SK-N-MC (cell line): Measurements from ENCODE around the gene DAPK1.

ENCODE experiments used
- DNase-seq: peaks from one replicate; pipeline ENCODE4 v3.0.0-alpha.2; 2011; ENCODE audit warnings: low read depth, low spot score
- H3K27ac ChIP-seq: fragments of 200-600 bp; sonication (generic); 2 replicates; pipeline ENCODE4 v1.5.1; 2016; ENCODE audit warnings: mixed run types
- H3K36me3 ChIP-seq: fragments of 200-600 bp; sonication (generic); 2 replicates; pipeline ENCODE4 v1.6.1; 2017; ENCODE audit warnings: antibody characterized with exemption, low read length, mixed read lengths; ENCODE audit not compliant: insufficient read depth
- H3K4me3 ChIP-seq: fragments of 200-600 bp; sonication (generic); 2 replicates; pipeline ENCODE4 v1.5.1; 2016
- H3K9ac ChIP-seq: fragments of 200-600 bp; sonication (generic); 2 replicates; pipeline ENCODE4 v1.8.0; 2017; ENCODE audit warnings: mixed run types, mixed read lengths; ENCODE audit not compliant: insufficient read length
- H3K9me3 ChIP-seq: fragments of 200-600 bp; sonication (generic); 2 replicates; pipeline ENCODE4 v1.6.1; 2017; ENCODE audit warnings: low read depth, mild to moderate bottlenecking, antibody characterized with exemption, low read length, moderate library complexity, mixed read lengths
- EZH2 ChIP-seq: fragments of 200-600 bp; sonication (generic); IDR thresholded peaks from one replicate; pipeline ENCODE4 v1.6.1; 2017; ENCODE audit warnings: antibody characterized with exemption
- FOXP2 ChIP-seq: optimal IDR thresholded peaks from 2 replicates; pipeline ENCODE3; 2011; ENCODE audit warnings: mild to moderate bottlenecking, moderate library complexity; ENCODE audit not compliant: insufficient read depth; ENCODE audit errors: extremely low read length, control extremely low read depth
- POLR2AphosphoS5 ChIP-seq: IDR thresholded peaks from 2 replicates; pipeline ENCODE4 v1.6.1; 2012; ENCODE audit warnings: mild to moderate bottlenecking, low read depth, low read length, borderline replicate concordance

The DAPK1 gene

GRCh38 chr9:87618931-87619330 is 121.3 kb downstream of the DAPK1 start:
- Histone ChIP-seq H3K9ac (no peak overlapping the region), H3K36me3 (peaks cover 69% of the 10 kb centered on the region)
- no peak for TF ChIP-seq FOXP2
- TF ChIP-seq EZH2, result no peak
- no peak for TF ChIP-seq POLR2AphosphoS5

GRCh38 chr9:87619346-87619745 is 121.7 kb downstream of the DAPK1 start:
- H3K27ac ChIP-seq, result no peak overlapping the region
- TF ChIP-seq EZH2 (no peak), POLR2AphosphoS5 (no peak), FOXP2 (no peak)
- no peak for DNase-seq
- H3K36me3 ChIP-seq, result peaks cover 69% of the 10 kb centered on the region
- H3K4me3 ChIP-seq, result no peak overlapping the region
- H3K9ac ChIP-seq, result no peak overlapping the region
- no peaks in the 10 kb centered on the region for H3K9me3 ChIP-seq

More at GRCh38 chr9:87618931-87619330, 121.3 kb downstream of the DAPK1 start:
- DNase-seq, result no peak
- no peak overlapping the region for H3K27ac ChIP-seq
- no peaks in the 10 kb centered on the region for H3K9me3 ChIP-seq
- H3K4me3 ChIP-seq, result no peak overlapping the region

- TF ChIP-seq EZH2 (no peak), FOXP2 (no peak), POLR2AphosphoS5 (no peak)
- DNase-seq, result no peak
- Histone ChIP-seq H3K36me3 (peaks cover 61% of the 10 kb centered on the region), H3K9me3 (no peaks in the 10 kb centered on the region), H3K9ac (no peak overlapping the region), H3K4me3 (no peak overlapping the region), H3K27ac (no peak overlapping the region)
Measured at GRCh38 chr9:87620731-87621322, 123.2 kb downstream of the DAPK1 start.

- Histone ChIP-seq H3K27ac (no peak overlapping the region), H3K4me3 (no peak overlapping the region), H3K9ac (no peak overlapping the region), H3K36me3 (peaks cover 51% of the 10 kb centered on the region), H3K9me3 (no peaks in the 10 kb centered on the region)
- TF ChIP-seq POLR2AphosphoS5, result no peak
- DNase-seq, result no peak
Measured at GRCh38 chr9:87622098-87622497, 124.4 kb downstream of the DAPK1 start.

GRCh38 chr9:87622923-87623322 is 125.3 kb downstream of the DAPK1 start:
- no peak for DNase-seq
- Histone ChIP-seq H3K9me3 (no peaks in the 10 kb centered on the region), H3K27ac (no peak overlapping the region), H3K4me3 (no peak overlapping the region), H3K36me3 (peaks cover 42% of the 10 kb centered on the region), H3K9ac (no peak overlapping the region)
- TF ChIP-seq FOXP2, result no peak
- no peak for TF ChIP-seq POLR2AphosphoS5
- TF ChIP-seq EZH2, result no peak

- Histone ChIP-seq H3K4me3 (no peak overlapping the region), H3K9ac (no peak overlapping the region), H3K27ac (no peak overlapping the region), H3K36me3 (peaks cover 33% of the 10 kb centered on the region), H3K9me3 (no peaks in the 10 kb centered on the region)
- no peak for DNase-seq
- TF ChIP-seq EZH2, result no peak
- TF ChIP-seq FOXP2, result no peak
- TF ChIP-seq POLR2AphosphoS5, result no peak
Measured at GRCh38 chr9:87628346-87628745, 130.7 kb downstream of the DAPK1 start.

GRCh38 chr9:87629104-87629503 is 131.4 kb downstream of the DAPK1 start:
- DNase-seq, result no peak
- Histone ChIP-seq H3K36me3 (peaks cover 30% of the 10 kb centered on the region), H3K9ac (no peak overlapping the region), H3K27ac (no peak overlapping the region), H3K9me3 (no peaks in the 10 kb centered on the region), H3K4me3 (no peak overlapping the region)
- no peak for TF ChIP-seq EZH2
- no peak for TF ChIP-seq POLR2AphosphoS5
- no peak for TF ChIP-seq FOXP2

- H3K36me3 ChIP-seq, result peaks cover 30% of the 10 kb centered on the region; the same call in 1 of the 2 replicates
- no peak for DNase-seq
- H3K9ac ChIP-seq, result no peak overlapping the region
- no peak overlapping the region for H3K27ac ChIP-seq
- H3K4me3 ChIP-seq, result no peak overlapping the region
- no peak for TF ChIP-seq POLR2AphosphoS5
- no peak for TF ChIP-seq FOXP2
- no peak for TF ChIP-seq EZH2
- H3K9me3 ChIP-seq, result no peaks in the 10 kb centered on the region
Measured at GRCh38 chr9:87630266-87630665, 132.6 kb downstream of the DAPK1 start.

- Histone ChIP-seq H3K36me3 (peaks cover 28% of the 10 kb centered on the region; the same call in 1 of the 2 replicates), H3K9me3 (no peaks in the 10 kb centered on the region), H3K9ac (no peak overlapping the region), H3K27ac (no peak overlapping the region), H3K4me3 (no peak overlapping the region)
- no peak for DNase-seq
- TF ChIP-seq EZH2 (no peak), POLR2AphosphoS5 (no peak), FOXP2 (no peak)
Measured at GRCh38 chr9:87630846-87631245, 133.2 kb downstream of the DAPK1 start.
